Measurements from ENCODE around the gene RFTN2. TPM values are rescaled to one million over a fixed set of nuclear protein-coding genes. Genes with fewer than 3 reads are reported as not detected.

Gene RFTN2
- total and polyA plus RNA-seq, 2 donors (not counting 3 experiments of a cell fraction or from before 2014, with no cell fraction given) = 5.0 to 8.0 TPM

DNA sequence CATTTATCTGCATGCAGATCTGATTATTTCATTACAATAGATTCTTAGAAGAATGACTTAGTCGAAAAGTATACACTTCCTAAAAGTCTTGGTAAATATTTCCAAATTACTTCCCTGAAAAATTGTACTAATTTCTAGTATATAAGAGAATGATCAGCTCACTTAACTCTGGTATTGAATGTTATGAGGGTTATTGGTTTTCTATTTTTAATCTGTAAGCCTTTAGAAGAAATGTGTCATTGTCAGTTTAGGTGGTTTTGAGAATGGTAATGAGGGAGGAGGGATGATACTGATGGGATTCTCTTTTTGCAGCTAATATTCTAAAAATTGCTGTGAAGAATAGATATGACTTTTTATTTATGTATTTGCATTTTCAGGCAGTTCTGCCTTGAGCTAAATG lies 135.7 kb downstream of the RFTN2 start:
- H3K9me1 ChIP-seq (replicated peaks; ENCODE audit: control insufficient read depth, extremely low read depth, insufficient read depth, low read length) = no peaks in the 10 kb centered on the region
- POLR2A ChIA-PET = no interaction called here
- no peak overlapping the region for H3K9ac ChIP-seq (replicated peaks; ENCODE audit: extremely low read depth, insufficient read depth, low read length)
- CTCF ChIA-PET = interaction anchor here (1.1 to 1.3 kb wide), 4 partner anchors 9 to 60 kb away, joined by 3 read pairs; partner anchors contain the start of gene HSPD1
- no peaks in the 10 kb centered on the region for H3K27me3 ChIP-seq (ENCODE audit: control insufficient read depth in 2 of 2, insufficient read depth in 2 of 2, low read length in 2 of 2)
- H3K79me2 ChIP-seq (ENCODE audit: control insufficient read depth, insufficient read depth, low read length) = peaks cover 23% of the 10 kb centered on the region
- H4K20me1 ChIP-seq (replicated peaks; ENCODE audit: control insufficient read depth, extremely low read depth, insufficient read depth, low read length) = peaks cover 3% of the 10 kb centered on the region
- H3K36me3 ChIP-seq (ENCODE audit: control insufficient read depth in 2 of 2, extremely low read depth in 1 of 2, insufficient read depth in 2 of 2, low read length in 2 of 2) = peaks cover 3 to 13% of the 10 kb centered on the region in 2 experiments
- H3K27ac ChIP-seq (ENCODE audit: insufficient read depth, low read depth, low read length) = no peak overlapping the region
- FAIRE-seq (no peak), DNase-seq (ENCODE audit: low read depth, low spot score) (no peak)
- H2AFZ ChIP-seq (ENCODE audit: low read depth, low read length) = no peak overlapping the region
- dilution Hi-C loops (cut with MboI; ENCODE audit: extremely low pct_ligation_motif_present, low sequenced_read_pairs) (no loop called here), intact Hi-C loops (cut with micrococcal nuclease) (no loop called here)
- TF ChIP-seq GATA2 (IDR thresholded peaks at IDR 0.05; ENCODE audit: insufficient read depth, insufficient read length, low read depth, low read length) (no peak), CTCF (IDR thresholded peaks at IDR 0.05; ENCODE audit: extremely low read depth in 1 of 2, insufficient read depth in 1 of 2, low read depth in 1 of 2, low read length in 2 of 2) (no peak)
- H3K9me3 ChIP-seq (replicated peaks; ENCODE audit: control insufficient read depth, insufficient read depth, low read length) = no peaks in the 10 kb centered on the region
- H3K4me3 ChIP-seq (replicated peaks in 1 of 3; ENCODE audit: insufficient read depth in 1 of 3, low read depth in 1 of 3, low read length in 3 of 3) = no peak overlapping the region
- no TSS peak for BruUV-seq (replicated peaks)
- no peaks in the 10 kb centered on the region for H3K4me1 ChIP-seq (ENCODE audit: control insufficient read depth, extremely low read depth, insufficient read depth, low read length)
- H3K4me2 ChIP-seq (ENCODE audit: insufficient read depth, low read length) = no peak overlapping the region

- H3K4me3 ChIP-seq (replicated peaks in 1 of 3; ENCODE audit: insufficient read depth in 1 of 3, low read depth in 1 of 3, low read length in 3 of 3) = no peak overlapping the region
- no peaks in the 10 kb centered on the region for H3K27me3 ChIP-seq (ENCODE audit: control insufficient read depth in 2 of 2, insufficient read depth in 2 of 2, low read length in 2 of 2)
- no peak overlapping the region for H2AFZ ChIP-seq (ENCODE audit: low read depth, low read length)
- TF ChIP-seq POLR2A (IDR thresholded peaks at IDR 0.05; ENCODE audit: low read depth, low read length) (no peak), FOS (IDR thresholded peaks at IDR 0.05; ENCODE audit: borderline replicate concordance, insufficient read depth, low read length) (no peak), EZH2 (IDR thresholded peaks at IDR 0.05; ENCODE audit: borderline replicate concordance, low read depth, low read length, severe bottlenecking) (no peak), JUN (IDR thresholded peaks at IDR 0.05; ENCODE audit: borderline replicate concordance, insufficient read depth, insufficient read length, low read depth) (no peak), CTCF (IDR thresholded peaks at IDR 0.05; ENCODE audit: extremely low read depth in 1 of 2, insufficient read depth in 1 of 2, low read depth in 1 of 2, low read length in 2 of 2) (no peak), GATA2 (IDR thresholded peaks at IDR 0.05; ENCODE audit: insufficient read depth, insufficient read length, low read depth, low read length) (no peak), MYC (IDR thresholded peaks at IDR 0.05; ENCODE audit: low read depth, low read length) (no peak), MAX (IDR thresholded peaks at IDR 0.05; ENCODE audit: insufficient read depth, insufficient read length) (no peak), POLR2AphosphoS5 (IDR thresholded peaks at IDR 0.05; ENCODE audit: insufficient read depth, low read depth, low read length) (no peak)
- H3K4me1 ChIP-seq (ENCODE audit: control insufficient read depth, extremely low read depth, insufficient read depth, low read length) = no peaks in the 10 kb centered on the region
- ChIA-PET POLR2A (no interaction called here), CTCF (no interaction called here)
- H4K20me1 ChIP-seq (replicated peaks; ENCODE audit: control insufficient read depth, extremely low read depth, insufficient read depth, low read length) = peaks cover 3% of the 10 kb centered on the region
- no peaks in the 10 kb centered on the region for H3K9me1 ChIP-seq (replicated peaks; ENCODE audit: control insufficient read depth, extremely low read depth, insufficient read depth, low read length)
- no peak overlapping the region for H3K9ac ChIP-seq (replicated peaks; ENCODE audit: extremely low read depth, insufficient read depth, low read length)
- BruUV-seq (replicated peaks) = no TSS peak
- intact Hi-C loops (cut with micrococcal nuclease) = no loop called here
- dilution Hi-C loops (cut with MboI; ENCODE audit: extremely low pct_ligation_motif_present, low sequenced_read_pairs) = no loop called here
- peaks cover 3 to 11% of the 10 kb centered on the region in 2 experiments for H3K36me3 ChIP-seq (ENCODE audit: control insufficient read depth in 2 of 2, extremely low read depth in 1 of 2, insufficient read depth in 2 of 2, low read length in 2 of 2)
- H3K79me2 ChIP-seq (ENCODE audit: control insufficient read depth, insufficient read depth, low read length) = peaks cover 28% of the 10 kb centered on the region
- no peak overlapping the region for H3K4me2 ChIP-seq (ENCODE audit: insufficient read depth, low read length)
- no peaks in the 10 kb centered on the region for H3K9me3 ChIP-seq (replicated peaks; ENCODE audit: control insufficient read depth, insufficient read depth, low read length)
- FAIRE-seq = peak; percentile 52
- DNase-seq (ENCODE audit: low read depth, low spot score) = peak; percentile 41
- H3K27ac ChIP-seq (ENCODE audit: insufficient read depth, low read depth, low read length) = no peak overlapping the region
Observed at GRCh38 chr2:197538412-197538811, 137.0 kb downstream of the RFTN2 start.

All from endothelial cell of umbilical vein (primary cell).